ENCODE data around the gene ARL2BP. TPM values are rescaled to one million over a fixed set of nuclear protein-coding genes. Genes with fewer than 3 reads are reported as not detected.

ARL2BP gene
- total and polyA plus RNA-seq, 2 of the 13 experiments (the other 11 are each of a cell fraction or from before 2014, with no cell fraction given), result 64.3 to 67.6 TPM

- TF ChIP-seq ZSCAN31 (CRISPR knock-in tag; IDR thresholded peaks at IDR 0.05; ENCODE audit: low read depth), result no peak
- no peak for TF ChIP-seq THAP9 (CRISPR knock-in tag; IDR thresholded peaks at IDR 0.05; ENCODE audit: borderline replicate concordance)
- no peak for TF ChIP-seq ZNF432 (CRISPR knock-in tag; IDR thresholded peaks at IDR 0.05; ENCODE audit: borderline replicate concordance)
- no peak for TF ChIP-seq ZNF496 (CRISPR knock-in tag; IDR thresholded peaks at IDR 0.05; ENCODE audit: insufficient replicate concordance)
- TF ChIP-seq PRDM4 (CRISPR knock-in tag; IDR thresholded peaks at IDR 0.05; ENCODE audit: borderline replicate concordance), result no peak
These were observed 13.9 kb downstream of the ARL2BP start (continued) for GRCh38 chr16:57258910-57259475.

- ATAC-seq (no peak), FAIRE-seq (no peak), DNase-seq (ENCODE audit: low spot score) (no peak)
- intact Hi-C loops (cut with micrococcal nuclease; ENCODE audit: unreplicated experiment), result no loop called here
- H3K4me1 ChIP-seq (ENCODE audit: insufficient read depth, low read length), result no peaks in the 10 kb centered on the region
- TF ChIP-seq IRF2 (CRISPR knock-in tag; IDR thresholded peaks at IDR 0.05) (no peak), ZKSCAN1 (IDR thresholded peaks at IDR 0.05; ENCODE audit: low read length) (no peak), ZNF687 (CRISPR knock-in tag; IDR thresholded peaks at IDR 0.05) (peak; percentile 9; the same call in 1 of the 2 replicates), ZBTB20 (CRISPR knock-in tag; IDR thresholded peaks at IDR 0.05; ENCODE audit: borderline replicate concordance, low read depth) (no peak), ZMYM2 (CRISPR knock-in tag; IDR thresholded peaks at IDR 0.05) (no peak), ZNF75D (CRISPR knock-in tag; IDR thresholded peaks at IDR 0.05; ENCODE audit: borderline replicate concordance) (0 out of 2 replicates have a peak, but pooled peaks have one; percentile 27), POGZ (CRISPR knock-in tag; IDR thresholded peaks at IDR 0.05) (no peak)
- peaks cover 3% of the 10 kb centered on the region for H3K79me2 ChIP-seq (ENCODE audit: insufficient read depth, low read length)
- TSS peak; percentile 9 for BruUV-seq (replicated peaks)
- WGBS (ENCODE audit: low lambda C conversion rate), result 78% methylated on average over 16 of the region's 16 CpGs
- no peaks in the 10 kb centered on the region for H3K27me3 ChIP-seq (ENCODE audit: control insufficient read depth in 1 of 2, insufficient read depth in 2 of 2, low read length in 2 of 2)
- in situ Hi-C loops (cut with HindIII; ENCODE audit: extremely low pct_ligation_motif_present, low pct_unique_long_range_greater_than_20kb), result no loop called here
- H3K9ac ChIP-seq (ENCODE audit: insufficient read depth, low read depth, low read length), result no peak overlapping the region
- POLR2A ChIA-PET, result interaction anchor here (3.1 kb wide), 1 partner anchor 8 kb away, joined by 11 read pairs; no protein-coding TSS in a partner anchor
- H3K4me2 ChIP-seq (ENCODE audit: low read depth, low read length), result peak overlapping the region; percentile 32
- H2AFZ ChIP-seq (ENCODE audit: low read length), result no peak overlapping the region
- H4K20me1 ChIP-seq (ENCODE audit: insufficient read depth, low read length), result no peaks in the 10 kb centered on the region
- peaks cover 37 to 70% of the 10 kb centered on the region in 2 experiments for H3K36me3 ChIP-seq (replicated peaks in 1 of 2; ENCODE audit: control insufficient read depth in 1 of 2, insufficient read depth in 2 of 2, low read length in 2 of 2)
- no peaks in the 10 kb centered on the region for H3K9me3 ChIP-seq (ENCODE audit: low read length)
- H3K27ac ChIP-seq (ENCODE audit: extremely low read length, insufficient read depth, low read length), result peak overlapping the region; percentile 19
- no peak overlapping the region for H3K4me3 ChIP-seq (replicated peaks in 1 of 3; ENCODE audit: insufficient read depth in 1 of 3, low read depth in 2 of 3, low read length in 3 of 3)
- CTCF ChIA-PET (ENCODE audit: low intra/inter-chr PET ratio, low total read pairs), result no interaction called here
These were observed 15.4 kb downstream of the ARL2BP start for GRCh38 chr16:57260294-57260929.
